PC-9 (cell line): ENCODE results near the gene ITGAD.

Experiments
- EZH2 ChIP-seq: fragments of 200-600 bp; sonication (generic); IDR thresholded peaks from 2 replicates; pipeline ENCODE4 v1.8.0; 2017; ENCODE audit warnings: antibody characterized with exemption, low read depth
- TF ChIP-seq, protein P1 (sequence below): fragments of 200-600 bp; sonication (generic); conservative IDR thresholded peaks from 2 replicates; pipeline ENCODE4 v1.6.1; 2017; ENCODE audit warnings: mixed run types, antibody characterized with exemption, mild to moderate bottlenecking, moderate library complexity

DNA sequence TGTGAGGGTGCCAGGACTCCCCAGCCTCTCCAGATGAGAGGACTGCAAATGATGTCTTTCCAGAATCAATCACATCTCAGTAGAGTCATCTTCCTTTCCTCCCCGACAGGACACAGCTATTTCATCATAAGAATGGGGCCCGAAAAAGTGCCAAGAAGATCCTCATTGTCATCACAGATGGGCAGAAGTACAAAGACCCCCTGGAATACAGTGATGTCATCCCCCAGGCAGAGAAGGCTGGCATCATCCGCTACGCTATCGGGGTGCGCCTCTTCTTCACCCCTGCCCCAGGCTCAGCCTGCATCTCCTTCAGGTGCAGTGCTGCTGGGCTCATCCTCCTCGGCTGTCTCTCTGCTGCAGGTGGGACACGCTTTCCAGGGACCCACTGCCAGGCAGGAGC, 14.3 kb downstream of the ITGAD start:
- no peak for TF ChIP-seq EZH2
- TF ChIP-seq, protein P1, sequence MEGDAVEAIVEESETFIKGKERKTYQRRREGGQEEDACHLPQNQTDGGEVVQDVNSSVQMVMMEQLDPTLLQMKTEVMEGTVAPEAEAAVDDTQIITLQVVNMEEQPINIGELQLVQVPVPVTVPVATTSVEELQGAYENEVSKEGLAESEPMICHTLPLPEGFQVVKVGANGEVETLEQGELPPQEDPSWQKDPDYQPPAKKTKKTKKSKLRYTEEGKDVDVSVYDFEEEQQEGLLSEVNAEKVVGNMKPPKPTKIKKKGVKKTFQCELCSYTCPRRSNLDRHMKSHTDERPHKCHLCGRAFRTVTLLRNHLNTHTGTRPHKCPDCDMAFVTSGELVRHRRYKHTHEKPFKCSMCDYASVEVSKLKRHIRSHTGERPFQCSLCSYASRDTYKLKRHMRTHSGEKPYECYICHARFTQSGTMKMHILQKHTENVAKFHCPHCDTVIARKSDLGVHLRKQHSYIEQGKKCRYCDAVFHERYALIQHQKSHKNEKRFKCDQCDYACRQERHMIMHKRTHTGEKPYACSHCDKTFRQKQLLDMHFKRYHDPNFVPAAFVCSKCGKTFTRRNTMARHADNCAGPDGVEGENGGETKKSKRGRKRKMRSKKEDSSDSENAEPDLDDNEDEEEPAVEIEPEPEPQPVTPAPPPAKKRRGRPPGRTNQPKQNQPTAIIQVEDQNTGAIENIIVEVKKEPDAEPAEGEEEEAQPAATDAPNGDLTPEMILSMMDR, result no peak
